ENCODE results near the gene FBXO41.
"Not testable (repeated sequence)": the region's sequence is repeated elsewhere in the genome, so short reads cannot be mapped to it uniquely, and the experiment has no call there.

FBXO41 gene

DNA sequence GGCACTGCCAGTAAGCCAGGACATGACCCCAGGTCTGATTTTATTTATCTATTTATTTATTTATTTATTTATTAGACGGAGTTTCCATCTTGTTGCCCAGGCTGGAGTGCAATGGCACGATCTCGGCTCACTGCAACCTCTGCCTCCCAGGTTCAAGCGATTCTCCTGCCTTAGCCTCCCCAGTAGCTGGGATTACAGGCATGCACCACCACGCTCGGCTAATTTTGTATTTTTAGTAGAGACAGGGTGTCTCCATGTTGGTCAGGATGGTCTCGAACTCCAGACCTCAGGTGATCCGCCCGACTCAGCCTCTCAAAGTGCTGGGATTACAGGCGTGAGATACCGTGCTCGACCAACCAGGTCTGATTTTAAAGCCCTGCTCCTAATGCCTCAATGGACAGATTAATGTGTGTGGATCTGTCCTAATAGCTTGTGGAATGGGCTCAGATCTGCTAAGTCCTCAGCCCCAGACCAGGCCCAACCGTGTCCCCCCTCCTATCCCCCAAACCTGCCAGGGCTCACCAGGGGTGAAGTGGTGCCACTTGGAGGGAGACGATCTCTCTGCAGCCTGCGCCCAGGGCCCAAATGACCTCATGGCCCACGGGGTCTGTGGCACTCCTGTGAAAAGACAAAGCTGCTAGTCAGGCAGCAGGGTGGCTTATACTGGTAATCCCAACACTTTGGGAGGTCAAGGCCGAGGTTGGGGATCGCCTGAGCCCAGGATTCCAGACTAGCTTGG is 21.4 kb downstream of the FBXO41 start:
- DNase-seq (ENCODE audit: low spot score), result not testable (repeated sequence)

- no peak for DNase-seq (ENCODE audit: low spot score)
Observed at GRCh38 chr2:73262108-73262651, 22.1 kb downstream of the FBXO41 start.

- peak; percentile 89 for DNase-seq (ENCODE audit: low spot score)
Observed at GRCh38 chr2:73260338-73260984, 23.8 kb downstream of the FBXO41 start.

- no peak for DNase-seq (ENCODE audit: low spot score)
Observed at GRCh38 chr2:73259704-73260337, 24.5 kb downstream of the FBXO41 start.

- no peak for DNase-seq (ENCODE audit: low spot score)
Observed at GRCh38 chr2:73259276-73259675, 25.0 kb downstream of the FBXO41 start.

- no peak for DNase-seq (ENCODE audit: low spot score)
Observed at GRCh38 chr2:73258913-73259215, 25.4 kb downstream of the FBXO41 start.

DNA sequence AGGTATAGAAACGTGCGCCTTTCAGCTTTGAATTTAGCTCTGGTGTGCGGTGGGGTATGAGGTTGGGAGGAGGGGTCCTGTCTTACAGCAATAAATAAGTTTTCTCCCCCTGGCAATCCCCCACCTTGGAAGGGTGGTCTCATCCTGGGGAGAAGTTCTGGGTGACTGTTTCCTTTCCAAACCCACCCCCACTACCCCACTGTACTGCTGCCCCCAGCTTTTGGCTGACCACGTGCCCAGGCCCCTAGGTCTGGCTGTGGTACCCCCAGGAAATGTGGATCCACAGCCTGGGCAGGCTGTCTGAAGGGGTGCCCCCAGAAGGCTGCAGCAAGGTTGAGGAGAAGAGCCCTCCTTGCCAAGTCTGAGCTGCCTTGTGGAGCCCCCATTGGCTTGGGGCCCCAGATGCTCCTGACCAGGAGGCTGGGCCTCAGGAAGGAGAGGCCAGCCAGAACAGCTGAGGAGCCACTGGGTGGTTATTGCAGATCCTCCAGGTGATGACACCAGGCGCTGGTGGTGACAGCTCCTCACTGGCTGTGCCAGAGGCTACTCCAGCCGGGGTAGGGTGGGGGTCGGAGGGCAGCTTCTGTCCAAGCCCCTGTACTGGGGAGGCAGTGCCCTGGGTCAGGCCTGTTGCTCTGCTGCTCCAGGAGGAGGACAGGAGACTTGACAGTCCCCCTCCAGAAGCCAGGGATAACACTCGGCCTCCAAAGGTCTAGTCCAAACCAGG is 25.9 kb downstream of the FBXO41 start:
- no peak for DNase-seq (ENCODE audit: low spot score)

GRCh38 chr2:73257425-73258125 is 26.7 kb downstream of the FBXO41 start:
- no peak for DNase-seq (ENCODE audit: low spot score)

GRCh38 chr2:73257021-73257420 is 27.3 kb downstream of the FBXO41 start:
- DNase-seq (ENCODE audit: low spot score), result no peak

- DNase-seq (ENCODE audit: low spot score), result no peak
Observed at GRCh38 chr2:73256618-73256922, 27.7 kb downstream of the FBXO41 start.

DNA sequence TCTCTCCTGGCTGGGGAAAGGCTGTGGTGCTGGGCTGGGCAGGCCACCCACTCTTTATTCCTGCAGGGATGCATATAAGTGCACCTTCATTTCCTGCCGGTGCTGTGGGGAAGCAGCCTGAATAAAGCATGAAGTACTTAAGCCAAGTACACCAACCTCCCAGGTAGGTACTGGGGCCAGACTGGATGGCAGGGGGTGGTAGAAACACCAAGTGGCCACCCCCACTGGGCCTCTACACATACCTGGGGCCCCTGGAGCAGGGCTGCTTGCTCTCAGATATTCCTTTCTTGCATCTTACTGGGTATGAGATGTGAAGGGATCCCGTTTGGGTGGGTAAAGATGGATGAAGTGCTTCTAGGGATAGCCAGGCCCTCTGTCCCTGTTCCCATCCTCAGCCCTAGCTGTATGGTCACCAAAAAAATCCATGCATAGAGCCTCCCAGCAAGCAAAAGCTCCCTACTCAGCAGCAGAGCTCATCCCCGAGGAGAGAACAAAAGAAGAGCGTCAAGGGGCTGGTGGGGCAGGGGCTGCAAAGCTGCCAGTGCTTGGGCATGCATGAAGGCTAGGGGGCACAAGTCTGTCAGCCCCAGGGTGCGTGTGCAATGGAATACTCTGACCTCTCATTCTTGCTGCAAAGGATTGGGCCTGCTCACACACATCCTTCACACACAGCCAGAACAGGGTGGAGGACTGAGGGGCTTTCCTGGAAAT is 28.2 kb downstream of the FBXO41 start:
- DNase-seq (ENCODE audit: low spot score), result no peak

DNA sequence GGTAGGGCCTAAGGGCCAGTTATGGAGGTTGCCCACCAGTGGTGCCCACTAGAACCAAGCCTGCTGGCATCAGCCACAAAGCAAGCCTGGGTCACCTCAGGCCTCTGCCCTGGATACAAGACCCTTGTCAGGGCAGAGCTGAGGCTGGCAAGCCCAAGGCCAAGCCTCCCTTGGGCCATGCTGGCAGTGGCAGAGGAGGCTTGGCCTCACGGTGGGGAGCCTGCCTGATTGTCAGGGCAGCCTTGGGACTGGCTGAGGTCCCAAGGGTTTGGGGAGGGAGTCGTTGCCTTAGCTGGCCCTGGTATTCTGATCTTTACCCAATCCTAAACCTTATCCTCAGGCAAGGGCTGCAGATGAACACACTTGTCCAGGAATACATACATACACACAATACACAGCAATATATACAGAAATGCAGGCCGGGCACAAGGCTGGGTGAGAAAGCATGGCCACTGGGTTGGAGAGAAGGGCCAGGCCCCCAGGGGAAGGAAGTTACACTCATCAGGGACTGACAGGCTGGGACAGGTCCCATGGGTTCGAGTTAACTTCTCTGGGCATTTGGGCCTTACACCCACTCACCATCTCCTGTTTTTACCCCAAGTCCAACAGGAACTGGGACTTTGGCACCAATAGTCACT is 29.2 kb downstream of the FBXO41 start:
- DNase-seq (ENCODE audit: low spot score), result no peak

DNA sequence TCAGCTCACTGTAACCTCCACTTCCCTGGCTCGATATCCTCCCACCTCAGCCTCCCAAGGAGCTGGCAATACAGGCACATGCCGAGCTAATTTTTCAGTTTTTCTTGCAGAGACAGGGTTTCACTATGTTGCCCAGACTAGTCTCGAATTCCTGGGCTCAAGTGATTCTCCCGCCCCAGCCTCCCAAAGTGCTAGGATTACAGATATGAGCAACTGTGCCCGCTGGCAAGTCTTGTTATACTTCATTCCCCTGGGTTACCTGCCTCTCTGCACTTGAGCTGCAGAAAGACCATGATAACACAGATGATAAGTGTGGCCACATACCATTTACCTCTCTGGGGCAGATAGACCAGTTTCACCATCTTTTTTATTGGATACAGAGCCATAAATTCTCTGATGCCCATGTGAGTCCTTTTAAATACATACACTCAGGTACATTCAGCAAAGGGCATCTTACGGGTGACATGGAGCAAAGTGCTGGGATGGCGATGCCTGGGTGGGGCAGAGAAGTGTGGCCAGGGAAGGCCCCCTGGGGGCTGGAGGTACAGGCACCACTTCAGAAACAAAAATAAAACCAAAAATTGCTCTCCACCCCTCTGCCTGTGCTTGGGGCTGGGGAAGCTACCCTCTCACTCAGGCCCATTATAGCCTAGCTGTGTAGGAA is 29.8 kb downstream of the FBXO41 start:
- DNase-seq (ENCODE audit: low spot score), result no peak

GRCh38 chr2:73253901-73254300 is 30.4 kb downstream of the FBXO41 start:
- no peak for DNase-seq (ENCODE audit: low spot score)

DNA sequence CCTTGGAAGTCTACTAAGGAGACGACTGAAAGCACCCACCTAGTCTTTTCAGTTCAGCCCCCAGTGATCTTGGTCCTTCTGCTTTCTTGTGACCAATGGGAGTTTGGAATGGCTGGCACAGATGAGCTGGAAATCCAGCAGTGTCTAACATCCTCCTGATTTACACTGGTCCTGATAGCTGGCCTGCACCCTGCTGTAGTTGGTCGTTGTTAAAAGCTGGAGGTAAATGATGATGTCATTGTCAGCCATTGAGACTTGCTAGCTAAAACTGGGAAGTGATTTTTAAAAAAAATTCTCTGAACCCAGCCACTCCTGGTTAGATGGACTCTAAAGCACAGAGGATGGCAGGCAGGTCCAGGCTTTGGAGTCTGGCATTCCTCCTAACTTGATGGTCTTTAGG is 30.9 kb downstream of the FBXO41 start:
- DNase-seq (ENCODE audit: low spot score), result no peak

DNA sequence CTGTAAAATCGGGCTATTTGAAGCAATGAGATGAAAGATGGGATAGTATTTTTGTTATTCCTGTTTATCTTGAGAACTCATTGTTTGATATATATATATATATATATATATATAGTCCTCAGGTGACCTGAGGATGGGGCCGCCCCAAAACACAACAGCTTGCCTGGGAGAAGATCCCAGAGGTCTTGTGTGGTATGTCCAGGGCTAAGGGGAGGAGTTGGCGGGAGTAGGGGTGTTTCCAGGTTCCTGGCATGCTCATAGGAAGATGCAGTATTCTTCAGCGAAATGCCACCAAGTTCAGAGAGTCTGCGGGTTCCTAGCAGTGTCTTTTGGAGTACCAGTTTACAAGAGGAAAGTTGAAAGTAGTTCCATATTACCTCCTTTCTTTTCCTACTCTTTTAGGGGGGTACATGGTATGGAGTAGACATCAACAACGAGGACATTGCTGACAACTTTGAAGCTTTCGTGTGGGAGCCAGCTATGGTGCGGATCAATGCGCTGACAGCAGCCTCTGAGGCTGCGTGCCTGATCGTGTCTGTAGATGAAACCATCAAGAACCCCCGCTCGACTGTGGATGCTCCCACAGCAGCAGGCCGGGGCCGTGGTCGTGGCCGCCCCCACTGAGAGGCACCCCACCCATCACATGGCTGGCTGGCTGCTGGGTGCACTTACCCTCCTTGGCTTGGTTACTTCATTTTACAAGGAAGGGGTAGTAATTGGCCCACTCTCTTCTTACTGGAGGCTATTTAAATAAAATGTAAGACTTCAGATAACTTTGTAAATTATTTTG is 31.8 kb downstream of the FBXO41 start:
- DNase-seq (ENCODE audit: low spot score), result no peak

GRCh38 chr2:73250872-73251846 is 33.1 kb downstream of the FBXO41 start:
- DNase-seq (ENCODE audit: low spot score), result no peak

DNA sequence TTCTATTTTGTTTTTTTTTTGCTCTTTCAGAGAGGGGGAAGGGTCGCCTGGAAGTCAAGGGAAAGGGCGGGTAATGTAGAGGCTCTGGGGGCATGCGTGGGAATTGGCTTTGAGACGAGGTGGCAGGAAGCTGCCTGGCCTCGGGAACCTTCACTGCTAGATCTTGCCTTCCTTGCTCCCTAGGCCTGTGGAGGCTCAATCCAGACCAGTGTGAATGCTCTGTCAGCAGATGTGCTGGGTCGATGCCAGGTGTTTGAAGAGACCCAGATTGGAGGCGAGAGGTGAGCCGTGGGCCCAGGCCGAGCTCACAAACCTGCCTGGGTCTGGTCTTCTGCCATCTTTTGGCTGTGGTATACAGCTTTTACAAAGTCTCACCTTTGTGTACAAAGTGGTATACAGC is 34.6 kb downstream of the FBXO41 start:
- DNase-seq (ENCODE audit: low spot score), result no peak
